ENCODE data around the gene NUDT16L1.

The NUDT16L1 gene

DNA sequence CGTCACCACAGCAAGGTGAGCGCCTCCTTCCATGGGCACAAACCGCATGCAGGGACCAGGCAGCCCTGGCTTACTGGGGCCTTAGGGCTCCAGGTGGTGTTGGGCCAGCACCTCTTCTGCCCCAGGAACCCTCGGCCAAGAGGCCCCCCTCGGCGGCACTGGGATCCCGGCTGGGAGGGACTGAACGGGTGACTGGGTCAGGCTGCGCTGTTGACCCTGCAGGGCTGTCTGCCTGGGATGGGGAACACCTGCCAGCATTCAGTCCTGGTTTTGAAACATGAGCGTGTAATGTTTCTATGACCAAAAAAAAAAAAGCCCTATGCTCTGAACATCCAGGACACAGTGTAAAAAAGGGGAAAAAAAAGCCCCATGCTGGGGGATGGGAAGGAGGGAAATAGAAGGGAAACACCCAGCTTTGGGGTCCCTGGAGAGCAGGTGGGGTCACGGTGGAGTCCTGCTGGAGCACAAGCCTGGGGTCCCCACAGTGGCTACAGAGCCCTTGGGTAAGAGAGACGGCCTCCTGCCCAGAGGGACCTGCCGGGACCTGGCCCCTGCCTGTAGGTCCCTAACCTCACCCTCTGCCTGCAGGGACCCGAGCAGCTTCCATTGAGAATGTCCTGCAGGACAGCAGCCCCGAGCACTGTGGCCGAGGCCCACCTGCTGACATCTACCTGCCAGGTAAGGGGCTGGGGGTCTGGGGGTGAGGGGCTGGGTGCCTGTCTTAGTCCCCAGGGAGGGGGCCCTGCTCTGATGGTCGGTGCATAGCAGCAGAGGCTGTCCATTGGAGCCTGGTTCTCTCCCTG is 9.9 kb upstream of the NUDT16L1 start:
- no peak for DNase-seq

DNA sequence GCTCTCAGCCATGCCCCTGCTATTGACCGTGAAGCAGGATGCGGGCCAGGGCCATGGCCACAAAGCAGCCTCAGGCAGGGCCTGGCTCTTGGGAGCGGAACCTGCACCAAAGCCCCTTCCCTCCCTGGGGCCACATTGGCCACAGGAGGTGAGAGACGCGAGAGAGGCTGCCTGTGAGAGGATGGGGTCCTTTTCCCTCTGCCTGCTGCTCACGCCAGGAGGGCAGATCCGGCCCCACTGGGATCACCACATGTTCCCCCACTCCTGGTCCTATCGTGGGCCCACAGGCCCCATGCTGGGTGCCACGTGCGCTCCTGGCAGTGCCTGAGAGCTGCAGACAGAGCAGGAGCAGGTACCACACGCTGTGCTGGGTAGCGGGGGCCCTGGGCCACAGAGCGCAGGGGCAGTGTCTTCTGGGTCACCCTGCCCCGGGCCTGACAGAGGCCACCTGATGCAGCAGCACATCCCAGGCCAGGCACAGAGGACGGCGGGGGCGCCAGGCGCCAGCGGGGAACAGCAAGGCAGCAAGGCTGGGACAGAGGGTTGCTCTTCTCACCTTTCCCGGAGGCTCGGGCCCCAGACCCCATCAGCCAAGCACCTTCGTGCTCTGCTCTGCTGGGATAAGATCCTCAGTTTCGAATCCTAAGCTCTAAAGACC is 9.2 kb upstream of the NUDT16L1 start:
- no peak for DNase-seq

DNA sequence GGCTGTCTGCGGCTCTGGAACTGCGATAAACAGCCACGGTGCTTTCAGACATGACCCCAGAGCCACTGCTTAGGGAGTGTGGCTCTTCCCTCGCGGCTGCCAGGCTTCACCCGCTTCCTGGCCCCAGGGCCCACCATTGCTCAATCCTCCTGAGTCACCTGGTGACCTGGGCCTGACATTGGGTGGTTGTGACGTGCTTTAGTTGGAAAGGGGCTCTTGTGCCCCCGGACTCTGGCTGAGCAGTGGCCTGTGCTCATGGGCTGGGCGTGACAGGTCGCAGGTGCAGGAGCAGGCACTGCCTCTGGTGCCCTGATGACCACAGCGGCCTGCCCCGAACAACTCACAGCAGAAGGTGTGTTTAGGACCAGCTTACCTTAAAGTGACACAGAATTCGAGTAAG is 8.6 kb upstream of the NUDT16L1 start:
- DNase-seq, result no peak

DNA sequence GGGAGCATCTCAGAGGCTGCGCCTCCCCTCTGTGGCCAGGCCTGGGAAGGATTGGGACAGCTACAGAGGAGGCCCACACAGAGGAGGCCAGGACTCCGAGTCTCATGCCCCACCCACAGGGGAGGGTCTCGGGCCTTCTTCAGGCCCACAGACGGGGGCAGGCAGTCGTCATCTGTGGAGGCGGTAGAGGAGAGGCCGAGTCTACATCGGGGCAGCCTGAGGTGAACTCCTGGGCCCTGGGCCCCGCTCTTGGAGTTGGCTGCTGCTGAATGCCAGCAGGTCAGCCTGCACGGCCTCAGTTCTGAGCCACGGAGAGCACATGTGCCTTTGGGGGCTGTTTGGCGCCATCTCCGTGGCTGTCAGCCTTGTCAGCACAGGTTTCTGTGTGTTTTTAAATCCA is 8.1 kb upstream of the NUDT16L1 start:
- no peak for DNase-seq

DNA sequence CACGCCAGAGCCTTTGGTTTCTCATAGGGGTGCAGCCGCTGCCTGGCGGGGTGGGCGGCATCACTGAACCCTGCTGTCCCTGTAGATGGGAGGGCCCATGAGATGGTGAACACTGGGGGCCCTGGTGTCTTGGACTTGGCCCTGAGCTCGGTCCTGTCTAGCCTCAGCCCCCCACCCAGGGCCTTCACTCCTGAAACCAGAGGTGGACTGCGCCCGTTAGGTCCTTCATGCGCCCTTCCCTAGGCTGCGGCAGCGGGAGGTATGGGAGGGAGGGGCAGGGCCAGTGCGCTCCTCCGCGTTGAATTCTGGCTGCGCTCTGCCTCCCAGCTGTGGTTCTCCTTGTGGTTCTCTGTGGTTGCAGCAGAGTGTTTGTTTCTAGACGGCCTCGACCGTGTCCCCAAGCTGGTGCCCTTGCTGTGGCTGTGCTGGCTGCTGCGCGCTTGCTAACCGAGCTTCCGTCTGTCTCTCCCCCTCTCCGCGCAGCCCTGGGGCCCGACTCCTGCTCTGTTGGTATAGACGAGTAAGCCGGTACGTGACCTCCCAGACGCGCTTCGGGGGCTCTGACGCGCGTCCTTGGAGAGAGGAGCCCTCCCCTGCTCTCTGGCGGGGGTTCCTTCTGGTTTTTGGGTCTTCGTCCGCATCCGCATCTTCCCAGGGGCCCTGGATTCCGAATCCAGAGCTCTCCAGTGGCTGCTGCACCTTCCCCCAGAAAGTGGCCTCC is 7.4 kb upstream of the NUDT16L1 start:
- DNase-seq, result no peak

DNA sequence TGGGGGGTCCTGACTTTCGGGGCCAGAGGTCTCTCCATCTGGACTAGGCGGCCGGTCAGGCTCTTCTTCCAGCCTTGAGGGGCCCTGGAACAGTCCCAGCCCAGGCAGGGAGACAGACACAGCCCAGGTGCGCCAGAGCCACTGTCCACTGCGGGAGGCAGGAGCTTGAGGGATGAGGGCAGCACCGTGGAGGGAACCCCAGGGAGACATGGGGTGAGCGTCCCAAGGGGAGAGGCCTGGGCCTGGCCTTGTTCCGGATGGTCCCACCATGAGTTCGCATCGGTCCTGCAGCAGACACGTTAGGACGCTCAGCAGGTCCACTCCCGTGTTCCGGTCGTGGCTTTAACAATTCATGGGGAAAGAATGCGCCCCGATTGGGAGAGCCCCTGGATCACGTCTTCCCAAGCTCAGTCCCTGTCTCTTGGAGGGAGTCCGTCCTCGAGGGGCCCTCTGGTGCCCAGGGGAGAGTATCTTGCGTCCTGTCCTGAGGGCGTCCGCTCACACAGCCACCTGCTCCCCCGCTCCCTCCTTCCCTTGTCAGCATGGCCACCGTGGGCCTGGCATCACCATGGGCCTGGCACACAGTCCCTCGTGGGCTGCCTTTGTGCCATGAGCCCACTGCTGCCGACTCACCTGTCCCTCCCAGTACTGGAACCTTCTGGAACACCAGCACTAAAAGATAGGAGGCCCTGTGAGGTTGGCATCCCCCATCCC is 6.7 kb upstream of the NUDT16L1 start:
- DNase-seq, result no peak

DNA sequence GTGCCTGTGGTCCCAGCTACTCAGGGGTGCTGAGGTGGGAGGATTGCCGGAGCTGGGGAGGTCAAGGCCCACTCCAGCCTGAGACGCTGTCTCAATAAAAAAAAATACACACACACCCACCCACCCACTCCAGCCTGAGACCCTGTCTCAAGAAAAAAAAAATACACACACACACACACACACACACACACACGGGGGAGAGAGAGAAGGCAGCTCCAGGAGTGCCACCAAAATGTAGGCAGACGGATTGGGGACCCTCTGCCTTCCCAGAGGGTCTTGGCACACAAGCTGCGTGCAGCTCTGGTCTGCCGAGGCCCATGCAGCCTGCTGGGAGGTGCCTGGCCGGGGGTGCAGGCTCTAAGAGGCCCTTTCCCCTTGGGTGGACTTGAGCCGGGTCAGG is 5.9 kb upstream of the NUDT16L1 start:
- no peak for DNase-seq

DNA sequence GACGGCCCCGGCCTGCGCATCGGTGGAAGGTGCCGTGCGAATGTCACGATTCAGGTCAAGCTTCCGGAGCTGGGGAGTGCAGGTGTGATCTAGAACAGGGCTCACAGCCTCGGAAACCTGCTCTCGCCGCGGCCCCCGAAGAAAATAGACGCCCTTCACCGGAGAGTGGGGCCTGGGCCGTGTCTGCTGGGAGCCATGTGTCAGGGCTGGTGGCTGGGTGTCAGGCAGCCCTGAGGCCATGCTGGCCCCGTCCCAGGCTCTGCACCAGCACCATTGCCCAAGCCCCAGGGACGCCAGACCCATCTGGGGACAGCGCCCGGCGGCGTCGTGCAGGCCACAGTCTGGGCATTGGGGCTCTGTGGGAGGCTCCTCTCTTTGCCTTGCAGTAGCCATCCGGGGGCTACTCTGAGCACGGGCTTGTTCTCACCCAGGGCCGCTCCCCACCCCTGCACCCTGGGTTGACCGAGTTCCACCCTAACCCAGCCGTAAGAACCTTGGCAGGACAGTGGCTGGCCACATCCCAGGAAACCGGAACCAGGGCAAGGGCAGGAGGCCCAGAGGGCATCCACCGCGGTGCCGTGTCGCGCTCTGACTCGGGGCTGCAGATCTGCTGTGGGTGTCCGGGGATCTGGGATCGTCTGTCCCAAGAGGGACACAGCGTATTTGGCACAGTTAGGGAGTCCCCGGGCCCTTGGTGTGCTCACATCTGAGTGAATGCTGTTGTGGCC is 5.3 kb upstream of the NUDT16L1 start:
- no peak for DNase-seq

DNA sequence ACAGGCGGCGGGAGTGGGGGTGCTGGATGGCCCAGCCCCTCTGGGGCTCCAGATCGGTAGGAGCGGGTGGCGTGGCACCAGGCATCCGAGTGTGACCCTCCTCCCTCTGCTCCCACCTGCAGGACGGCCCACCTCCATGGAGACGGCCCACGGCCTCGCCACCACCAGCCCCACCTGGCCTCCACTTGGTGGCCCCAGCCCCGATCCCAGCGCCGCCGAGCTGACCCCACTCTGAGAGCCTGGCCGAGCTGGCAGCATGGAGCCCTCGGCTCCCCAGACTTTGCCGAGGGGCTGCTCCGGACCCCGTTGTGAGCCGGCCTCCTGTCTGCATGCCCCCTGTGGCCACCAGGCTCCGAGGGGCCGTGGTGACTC is 4.7 kb upstream of the NUDT16L1 start:
- DNase-seq, result no peak

DNA sequence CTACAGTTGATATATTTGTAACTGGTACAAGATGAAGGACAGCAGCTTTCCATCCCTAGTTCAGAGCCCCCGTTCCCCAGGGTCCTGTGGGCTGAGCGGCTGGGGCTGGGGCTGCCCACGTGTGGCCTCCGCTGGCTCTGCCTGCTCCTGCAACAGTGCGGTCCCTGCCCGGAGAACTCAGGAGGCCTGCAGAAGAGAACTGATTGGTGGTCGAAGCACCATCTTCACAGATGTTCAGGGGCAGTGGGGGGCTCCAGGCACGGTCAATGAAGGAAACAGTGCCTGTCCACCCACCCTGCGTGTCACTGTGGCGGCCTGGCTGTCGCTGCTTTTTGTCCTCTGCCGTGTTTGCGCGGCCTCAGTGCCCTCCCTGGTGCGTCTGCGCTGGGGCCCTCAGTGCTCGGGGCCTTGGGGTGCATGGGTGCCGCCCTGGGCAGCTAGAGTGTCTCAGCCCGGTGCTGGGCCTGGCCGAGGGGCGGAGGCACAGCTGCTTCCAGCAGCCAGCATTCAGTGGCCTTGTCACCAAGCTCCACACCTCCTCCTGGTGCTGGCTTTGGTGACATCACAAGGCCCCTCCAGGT is 4.2 kb upstream of the NUDT16L1 start:
- DNase-seq, result no peak

DNA sequence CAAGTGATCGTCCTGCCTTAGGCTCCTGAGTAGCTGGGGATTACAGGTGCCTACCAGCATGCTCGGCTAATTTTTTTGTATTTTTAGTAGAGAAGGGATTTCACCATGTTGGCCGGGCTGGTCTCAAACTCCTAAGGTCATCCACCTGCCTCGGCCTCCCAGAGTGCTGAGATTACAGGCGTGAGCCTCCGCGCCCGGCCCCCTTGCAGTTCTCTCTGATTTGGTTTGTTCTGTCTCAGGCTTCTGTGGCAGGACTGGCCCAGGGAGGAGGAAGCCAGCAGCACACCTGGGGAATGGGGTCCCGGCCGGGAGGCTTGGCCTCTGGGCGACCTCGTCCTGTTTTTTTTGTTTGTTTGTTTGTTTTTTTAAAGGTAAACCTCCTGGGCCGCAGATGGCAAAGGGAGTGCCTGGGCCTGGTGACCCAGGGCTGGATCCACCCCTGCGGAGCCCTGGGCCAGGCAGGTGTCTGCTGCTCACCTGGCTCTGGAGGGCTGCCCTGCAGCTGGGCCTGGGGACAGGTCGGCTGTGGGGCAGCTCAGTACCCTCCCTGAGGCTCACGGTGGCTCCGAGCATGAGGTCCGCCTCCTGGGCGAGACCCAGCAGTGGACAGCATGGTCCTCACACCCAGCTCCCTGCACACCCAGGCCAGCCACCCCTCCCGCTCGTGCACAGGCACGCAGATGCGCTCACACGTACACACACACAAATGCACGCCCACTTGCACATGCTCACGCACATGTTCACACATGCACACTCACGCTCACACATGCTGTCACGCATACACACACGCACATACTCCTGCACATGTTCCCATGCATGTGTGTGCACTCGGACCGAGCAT is 3.3 kb upstream of the NUDT16L1 start:
- DNase-seq, result no peak

DNA sequence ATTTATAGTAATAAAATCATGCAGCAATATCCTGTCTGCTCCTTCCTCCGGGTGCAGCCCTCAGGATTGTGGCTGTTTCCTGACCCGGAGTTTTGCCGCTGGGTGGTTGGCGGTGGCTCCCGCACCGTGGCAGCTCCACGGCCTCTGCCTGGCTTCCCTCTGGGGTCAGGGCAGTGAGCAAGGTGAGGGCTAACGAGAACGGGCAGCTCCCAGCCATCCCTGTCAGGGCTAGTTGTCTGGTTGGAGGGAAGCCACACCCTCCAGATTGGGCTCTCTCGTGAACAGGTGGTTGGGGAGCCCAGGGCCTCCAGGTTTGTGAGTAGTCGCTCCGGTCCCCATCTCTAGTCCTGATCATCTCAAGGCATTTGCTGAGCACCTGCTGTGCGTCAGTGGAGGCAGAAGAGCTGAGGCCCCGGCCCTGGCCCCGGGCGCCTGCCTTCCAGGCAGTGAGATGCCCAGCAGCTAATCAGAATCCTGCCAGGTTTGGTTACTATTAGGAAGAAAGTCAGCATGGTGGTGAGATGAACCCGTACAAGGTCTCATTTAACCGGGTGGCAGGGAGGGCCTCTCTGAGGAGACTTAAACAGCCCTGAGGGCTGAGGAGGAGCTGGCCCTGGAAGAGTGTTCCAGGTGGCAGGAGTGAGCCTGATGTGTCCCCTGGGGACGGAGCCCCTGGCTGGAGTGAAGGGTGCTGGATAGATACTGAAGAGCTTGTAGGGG is 2.3 kb upstream of the NUDT16L1 start:
- DNase-seq, result no peak

DNA sequence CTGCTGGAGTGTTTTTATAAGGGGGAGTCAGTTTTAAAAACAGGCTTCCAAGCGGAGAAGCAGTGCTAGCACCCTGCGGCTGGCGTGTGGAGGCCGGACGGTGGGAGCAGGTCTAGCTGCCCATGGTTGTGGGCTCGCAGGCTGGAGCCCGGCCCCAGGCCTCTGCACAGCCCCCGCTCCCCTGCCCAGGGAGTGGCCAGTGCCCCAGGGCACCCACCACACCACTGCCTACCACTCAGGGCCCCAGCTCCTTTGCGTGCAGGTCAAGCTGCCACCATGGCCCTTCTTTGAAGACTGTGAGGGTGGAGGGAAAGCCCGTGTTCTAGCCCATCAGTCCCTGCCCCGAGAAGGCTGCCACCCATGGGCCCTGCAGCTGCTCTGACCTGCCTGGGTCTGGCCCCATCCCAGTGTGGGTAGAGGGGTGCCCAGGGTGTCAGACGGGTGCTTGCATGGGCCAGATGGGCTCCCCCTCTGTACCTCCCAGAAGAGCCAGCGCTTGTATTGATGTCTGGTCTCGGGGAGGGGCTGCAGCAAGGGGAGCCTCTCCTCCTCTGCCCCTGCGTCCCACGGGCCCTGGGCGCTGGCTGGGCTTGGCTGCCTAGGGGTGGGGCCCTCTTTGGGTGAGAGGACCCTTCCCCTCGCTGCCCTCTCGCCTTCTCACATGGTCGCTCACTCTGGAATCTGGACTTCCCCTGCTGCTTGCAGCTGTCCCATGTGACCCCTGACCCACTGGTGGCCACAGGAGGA is 1.5 kb upstream of the NUDT16L1 start:
- DNase-seq, result no peak

DNA sequence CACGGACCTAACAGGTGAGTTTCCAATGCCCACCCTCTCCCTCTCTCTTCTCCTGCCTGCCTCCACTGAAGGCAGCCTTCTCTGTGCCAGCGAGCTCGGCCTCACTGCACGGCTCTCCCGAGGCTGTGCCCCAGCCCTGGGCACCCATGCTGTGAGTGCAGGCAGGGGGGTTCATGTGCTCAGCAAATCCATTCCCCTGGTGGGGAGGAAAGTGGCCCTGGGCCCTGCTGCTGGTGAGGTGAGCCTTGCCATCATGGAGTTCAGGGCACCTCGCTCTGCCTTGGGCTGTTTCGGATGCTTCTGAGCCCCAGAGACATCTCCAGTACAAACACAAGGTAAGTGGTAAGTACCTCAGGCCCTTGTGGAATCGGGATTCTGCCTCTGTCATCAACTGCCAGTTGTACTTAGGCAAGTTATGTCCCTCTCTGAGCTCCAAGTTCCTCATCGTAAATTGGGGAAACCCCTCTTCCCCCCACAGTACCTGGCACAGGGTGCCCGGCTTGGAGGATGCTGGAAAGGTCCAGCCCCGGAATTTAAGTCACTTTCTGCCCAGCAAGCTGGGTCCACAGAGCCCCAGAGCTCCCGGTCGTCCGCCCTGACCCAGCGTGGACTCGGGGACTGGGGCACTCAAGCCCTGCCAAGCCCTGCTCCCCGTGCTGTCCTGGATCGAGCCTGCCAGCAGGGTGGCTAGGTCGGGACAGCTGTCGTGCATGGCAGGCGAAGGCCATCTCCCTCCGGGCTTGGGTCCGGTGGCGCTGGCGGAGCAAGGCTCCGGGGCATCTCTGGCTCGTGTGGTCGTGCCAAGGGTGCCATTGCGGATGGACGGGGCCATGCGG is 684 bp upstream of the NUDT16L1 start:
- no peak for DNase-seq

DNA sequence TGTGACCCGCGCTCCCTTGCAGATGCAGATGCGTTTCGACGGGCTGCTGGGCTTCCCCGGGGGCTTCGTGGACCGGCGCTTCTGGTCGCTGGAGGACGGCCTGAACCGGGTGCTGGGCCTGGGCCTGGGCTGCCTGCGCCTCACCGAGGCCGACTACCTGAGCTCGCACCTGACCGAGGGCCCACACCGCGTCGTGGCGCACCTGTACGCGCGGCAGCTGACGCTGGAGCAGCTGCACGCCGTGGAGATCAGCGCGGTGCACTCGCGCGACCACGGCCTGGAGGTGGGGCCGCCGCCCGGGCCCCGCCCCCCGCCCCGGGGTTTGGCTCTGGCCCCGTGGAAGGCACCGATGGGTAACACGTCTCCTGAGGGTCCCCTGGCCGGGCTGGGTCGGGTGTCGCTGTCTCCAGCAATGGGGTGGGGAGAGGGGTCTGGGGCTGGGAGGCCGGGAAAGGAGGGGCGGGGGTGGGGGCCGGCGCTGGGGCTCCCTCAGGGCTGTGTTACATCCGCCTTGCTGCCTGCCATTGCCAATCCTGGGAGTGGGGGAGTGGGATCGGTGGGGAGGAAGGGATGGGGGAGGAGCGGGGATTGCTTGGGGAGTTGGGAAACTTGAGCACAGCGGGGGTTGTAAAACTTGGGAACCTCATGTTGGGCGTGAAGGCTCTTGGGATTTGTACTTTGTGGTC is 737 bp downstream of the NUDT16L1 start:
- DNase-seq, result peak in 1 of 4 experiments; percentile 36

DNA sequence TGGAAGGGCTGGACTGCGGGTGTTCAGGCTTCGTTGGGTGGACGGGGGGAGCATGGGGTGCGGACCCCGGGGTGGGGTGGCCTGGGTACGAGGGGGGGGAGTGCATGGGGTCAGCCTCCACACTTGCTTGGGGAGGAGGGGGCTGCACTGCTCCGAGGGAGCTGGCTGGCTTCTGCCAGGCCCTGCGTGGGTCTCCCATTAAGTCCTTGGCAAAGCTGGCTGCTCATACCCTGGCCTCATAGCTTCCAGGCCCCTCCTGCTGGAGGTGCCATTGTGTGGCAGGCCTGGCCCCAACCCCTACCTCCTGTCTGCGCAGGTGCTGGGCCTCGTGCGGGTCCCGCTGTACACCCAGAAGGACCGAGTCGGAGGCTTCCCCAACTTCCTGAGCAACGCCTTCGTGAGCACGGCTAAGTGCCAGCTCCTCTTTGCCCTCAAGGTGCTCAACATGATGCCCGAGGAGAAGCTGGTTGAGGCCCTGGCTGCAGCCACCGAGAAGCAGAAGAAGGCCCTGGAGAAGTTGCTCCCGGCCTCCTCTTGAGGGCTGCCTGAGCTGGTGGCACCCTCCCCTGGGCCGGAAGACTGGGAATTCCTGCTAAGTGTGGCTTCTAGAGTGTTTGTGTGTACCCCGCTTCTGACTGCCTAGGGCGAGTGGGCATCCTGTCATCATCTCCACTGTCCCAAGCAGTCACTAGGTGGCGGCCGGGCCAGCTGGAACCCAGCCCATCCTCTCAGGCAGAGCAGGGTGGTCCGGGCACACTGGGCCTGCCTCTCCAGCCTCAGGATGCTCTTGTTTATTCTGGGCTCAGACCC is 1.5 kb downstream of the NUDT16L1 start:
- DNase-seq, result no peak

DNA sequence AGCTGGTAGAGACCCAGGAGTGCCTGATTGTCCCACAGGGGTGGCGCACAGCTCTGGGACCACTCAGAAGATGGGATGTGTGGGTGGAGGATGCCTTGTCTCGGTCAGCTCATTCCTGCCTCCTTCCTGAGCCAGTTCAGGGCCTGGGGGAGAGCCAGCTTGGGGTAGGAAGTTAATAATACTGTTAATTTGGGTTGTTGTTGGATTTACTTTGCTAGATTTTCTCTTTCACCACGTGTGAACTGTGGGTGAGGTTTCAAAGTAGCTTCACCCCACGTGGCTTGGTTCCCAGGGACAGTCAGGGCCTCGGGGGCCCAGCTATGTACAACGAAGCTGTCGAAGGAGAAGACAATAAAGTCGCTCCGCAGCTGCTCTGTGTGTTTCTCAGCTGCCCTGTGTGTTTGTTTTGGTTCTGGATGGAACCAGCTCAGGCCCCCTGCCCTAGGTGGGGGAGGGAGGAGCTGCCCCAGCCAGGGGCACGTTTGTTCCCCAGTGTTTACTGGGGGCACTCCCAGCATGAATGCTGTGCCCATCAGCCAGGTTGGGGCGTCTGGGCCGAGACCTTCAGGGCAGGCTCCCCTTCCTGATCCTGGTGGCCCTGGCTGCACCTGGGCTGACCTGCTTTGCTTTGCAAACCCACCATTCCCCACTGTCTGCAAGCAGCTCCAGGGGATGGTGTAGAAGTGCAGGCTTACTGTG is 2.3 kb downstream of the NUDT16L1 start:
- DNase-seq, result no peak
